PFSK-1 (cell line): ENCODE results near the gene MIP.

Experiments used
- FOXP2 ChIP-seq: optimal IDR thresholded peaks from 2 replicates; pipeline ENCODE3; 2011; ENCODE audit warnings: borderline replicate concordance, control low read depth, inconsistent platforms; ENCODE audit not compliant: insufficient read depth; ENCODE audit errors: extremely low read length, extremely low read depth
- POLR2AphosphoS5 ChIP-seq: IDR thresholded peaks from 2 replicates; pipeline ENCODE4 v1.6.1; 2012; ENCODE audit warnings: low read depth, mild to moderate bottlenecking, control low read depth, low read length, moderate library complexity
- REST ChIP-seq, 2 experiments: IDR thresholded peaks; 2 replicates each; pipeline versions ENCODE4 v1.6.1 to v1.8.0; 2011 to 2012; ENCODE audit warnings: low read depth in 2 of 2, low read length in 2 of 2, control low read depth in 1 of 2, inconsistent platforms in 1 of 2, mild to moderate bottlenecking in 1 of 2, moderate library complexity in 1 of 2; ENCODE audit not compliant: insufficient read depth in 1 of 2
- SIN3A ChIP-seq: IDR thresholded peaks from 2 replicates; pipeline ENCODE4 v1.6.1; 2012; ENCODE audit warnings: mild to moderate bottlenecking, low read length, moderate library complexity, borderline replicate concordance; ENCODE audit not compliant: insufficient read depth
- TAF1 ChIP-seq: IDR thresholded peaks from 2 replicates; pipeline ENCODE4 v1.6.1; 2012; ENCODE audit warnings: low read length, control low read depth, borderline replicate concordance; ENCODE audit not compliant: insufficient read depth

Gene MIP

GRCh38 chr12:56437430-56438176, 16.9 kb downstream of the MIP start:
- TF ChIP-seq FOXP2 (no peak), REST (IDR thresholded peaks at IDR 0.05; ENCODE audit: insufficient read depth in 1 of 2, low read depth in 2 of 2, low read length in 2 of 2) (no peak), SIN3A (no peak), TAF1 (no peak), POLR2AphosphoS5 (no peak)

GRCh38 chr12:56434828-56435227, 19.6 kb downstream of the MIP start:
- TF ChIP-seq SIN3A (no peak), TAF1 (no peak), POLR2AphosphoS5 (no peak), REST (IDR thresholded peaks at IDR 0.05; ENCODE audit: insufficient read depth in 1 of 2, low read depth in 2 of 2, low read length in 2 of 2) (no peak), FOXP2 (no peak)

- no peak for TF ChIP-seq FOXP2
- TF ChIP-seq REST (IDR thresholded peaks at IDR 0.05; ENCODE audit: insufficient read depth in 1 of 2, low read depth in 2 of 2, low read length in 2 of 2), result no peak
- no peak for TF ChIP-seq POLR2AphosphoS5
- no peak for TF ChIP-seq SIN3A
- no peak for TF ChIP-seq TAF1
These were observed 22.6 kb downstream of the MIP start for GRCh38 chr12:56431850-56432249.

- no peak for TF ChIP-seq REST (IDR thresholded peaks at IDR 0.05; ENCODE audit: insufficient read depth in 1 of 2, low read depth in 2 of 2, low read length in 2 of 2)
- TF ChIP-seq TAF1, result no peak
These were observed 23.2 kb downstream of the MIP start for GRCh38 chr12:56431288-56431687.
